ENCODE results near the gene SIRT5.

- no peak for TF ChIP-seq POLR2AphosphoS5 (IDR thresholded peaks at IDR 0.05; ENCODE audit: low read depth)
- no peak for TF ChIP-seq CTCF (conservative IDR thresholded peaks at IDR 0.05; ENCODE audit: low read depth in 2 of 2)
- TF ChIP-seq EZH2phosphoT487 (IDR thresholded peaks at IDR 0.05; ENCODE audit: unreplicated experiment): no peak
- no peak for TF ChIP-seq EZH2 (IDR thresholded peaks at IDR 0.05; ENCODE audit: low read depth, unreplicated experiment)
- TF ChIP-seq REST (IDR thresholded peaks at IDR 0.05; ENCODE audit: unreplicated experiment): no peak
- TF ChIP-seq STAT1 (IDR thresholded peaks at IDR 0.05; ENCODE audit: unreplicated experiment): no peak
- no peak for TF ChIP-seq ZNF331 (CRISPR knock-in tag; IDR thresholded peaks at IDR 0.05; ENCODE audit: low read depth)
- no peak for TF ChIP-seq JUNB (IDR thresholded peaks at IDR 0.05; ENCODE audit: unreplicated experiment)
- TF ChIP-seq ETS1 (IDR thresholded peaks at IDR 0.05): no peak
These were observed 29.7 kb downstream of the SIRT5 start for GRCh38 chr6:13604135-13604534.

All from GM23338 (cell line).